IMR-90 (cell line): ENCODE results near the gene TLDC2. TPM values are rescaled to one million over a fixed set of nuclear protein-coding genes. Genes with fewer than 3 reads are reported as not detected.
A peak's percentile ranks its signal among the peaks of the same experiment; 100 is the strongest.

ENCODE experiments used
- ATAC-seq: fragments of 200-7000 bp; cut with Tn5 transposase; 2 replicates; pipeline ENCODE4 v1.9.1; 2020; ENCODE audit warnings: low read depth, mild to moderate bottlenecking, moderate library complexity
- BruUV-seq: library from RNA; stranded (reverse); fragments of 400-500 nt; replicated peaks from 2 replicates; lab custom pipeline; 2021; lab: Mats Ljungman, UMichigan
- CTCF ChIA-PET: fragments of 300-600 bp; formaldehyde crosslinking; extraction: SDS; loops from one replicate; lab custom pipeline; 2021; ENCODE audit warnings: antibody characterized with exemption; lab: Yijun Ruan, JAX
- POLR2A ChIA-PET: fragments of 300-600 bp; sonication (Branson Sonifier 250); formaldehyde crosslinking; loops from one replicate; lab custom pipeline; 2022; ENCODE audit warnings: antibody characterized with exemption; ENCODE audit not compliant: unreplicated experiment; lab: Charles Lee
- DNase-seq: peaks from one replicate; pipeline ENCODE4 v3.0.0; 2013
- H2AFZ ChIP-seq: replicated peaks from 2 replicates; pipeline ENCODE3; 2013; ENCODE audit warnings: low read length, mild to moderate bottlenecking; ENCODE audit not compliant: poor library complexity
- H2AK5ac ChIP-seq: 2 replicates; pipeline ENCODE4 v1.6.1; 2013; ENCODE audit warnings: low read depth, low read length, inconsistent platforms
- H2AK9ac ChIP-seq: replicated peaks from 2 replicates; pipeline ENCODE3; 2013; ENCODE audit warnings: mild to moderate bottlenecking, low read depth, low read length, moderate library complexity; ENCODE audit not compliant: poor library complexity
- H2BK120ac ChIP-seq: 2 replicates; pipeline ENCODE4 v1.6.1; 2013; ENCODE audit warnings: low read depth, low read length, inconsistent platforms
- H2BK15ac ChIP-seq: 3 replicates; pipeline ENCODE4 v1.6.1; 2013; ENCODE audit warnings: low read depth, low read length, inconsistent platforms
- H2BK20ac ChIP-seq: 2 replicates; pipeline ENCODE4 v1.6.1; 2013; ENCODE audit warnings: low read depth, mild to moderate bottlenecking, inconsistent platforms, low read length, moderate library complexity
- H2BK5ac ChIP-seq: 2 replicates; pipeline ENCODE4 v1.6.1; 2013; ENCODE audit warnings: mild to moderate bottlenecking, low read depth, low read length, inconsistent platforms; ENCODE audit not compliant: poor library complexity, severe bottlenecking
- H3K14ac ChIP-seq: replicated peaks from 2 replicates; pipeline ENCODE4 v1.6.1; 2013; ENCODE audit warnings: low read depth, low read length, inconsistent platforms
- H3K18ac ChIP-seq: 2 replicates; pipeline ENCODE4 v1.6.1; 2013; ENCODE audit warnings: low read depth, low read length, control low read depth
- H3K23ac ChIP-seq: 2 replicates; pipeline ENCODE4 v1.6.1; 2013; ENCODE audit warnings: low read depth, low read length, inconsistent platforms
- H3K27ac ChIP-seq: 2 replicates; pipeline ENCODE4 v1.5.1; 2013; ENCODE audit warnings: mild to moderate bottlenecking, control low read depth, low read length; ENCODE audit not compliant: insufficient read depth
- H3K27me3 ChIP-seq: 2 replicates; pipeline ENCODE4 v1.6.1; 2013; ENCODE audit warnings: low read length; ENCODE audit not compliant: control insufficient read depth, insufficient read depth
- H3K36me3 ChIP-seq: 2 replicates; pipeline ENCODE4 v1.6.1; 2013; ENCODE audit warnings: low read length, mixed read lengths; ENCODE audit not compliant: control insufficient read depth, insufficient read depth
- H3K4ac ChIP-seq: 2 replicates; pipeline ENCODE4 v1.6.1; 2013; ENCODE audit warnings: low read depth, low read length, inconsistent platforms
- H3K4me1 ChIP-seq: 2 replicates; pipeline ENCODE4 v1.6.1; 2013; ENCODE audit warnings: low read length, mixed read lengths; ENCODE audit not compliant: control insufficient read depth, insufficient read depth
- H3K4me2 ChIP-seq: 2 replicates; pipeline ENCODE4 v1.6.1; 2013; ENCODE audit warnings: low read depth, mild to moderate bottlenecking, control low read depth, low read length, moderate library complexity
- H3K4me3 ChIP-seq: 2 replicates; pipeline ENCODE4 v1.5.1; 2013; ENCODE audit warnings: low read depth, mild to moderate bottlenecking, control low read depth, low read length, moderate library complexity; ENCODE audit not compliant: insufficient read depth
- H3K56ac ChIP-seq: 2 replicates; pipeline ENCODE4 v1.6.1; 2013; ENCODE audit warnings: low read length, inconsistent platforms; ENCODE audit not compliant: insufficient read depth; ENCODE audit errors: extremely low read depth
- H3K79me1 ChIP-seq, 2 experiments: 2 replicates each; pipeline ENCODE4 v1.6.1; 2013; ENCODE audit warnings: low read length in 2 of 2, inconsistent platforms in 1 of 2, low read depth in 1 of 2
- H3K9ac ChIP-seq: 2 replicates; pipeline ENCODE4 v1.6.1; 2013; ENCODE audit warnings: low read depth, low read length, control low read depth
- H3K9me1 ChIP-seq: 2 replicates; pipeline ENCODE4 v1.6.1; 2013; ENCODE audit warnings: low read length, inconsistent platforms; ENCODE audit not compliant: insufficient read depth
- H3K9me3 ChIP-seq: 2 replicates; pipeline ENCODE4 v1.6.1; 2013; ENCODE audit warnings: low read length; ENCODE audit not compliant: control insufficient read depth, insufficient read depth
- H4K20me1 ChIP-seq: 2 replicates; pipeline ENCODE4 v1.6.1; 2013; ENCODE audit warnings: low read length, inconsistent platforms; ENCODE audit not compliant: insufficient read depth
- H4K5ac ChIP-seq: 2 replicates; pipeline ENCODE4 v1.6.1; 2013; ENCODE audit warnings: mild to moderate bottlenecking, low read depth, low read length, control low read depth
- H4K8ac ChIP-seq, 2 experiments: 2 replicates each; pipeline ENCODE4 v1.6.1; 2013; ENCODE audit warnings: low read depth in 2 of 2, low read length in 2 of 2, control low read depth in 1 of 2, inconsistent platforms in 1 of 2
- H4K91ac ChIP-seq: 2 replicates; pipeline ENCODE4 v1.6.1; 2013; ENCODE audit warnings: low read depth, low read length, inconsistent platforms; ENCODE audit not compliant: insufficient read depth
- CEBPB ChIP-seq: IDR thresholded peaks from 2 replicates; pipeline ENCODE4 v1.6.1; 2012; ENCODE audit warnings: low read depth, low read length, improper control_type of control experiment
- CHD1 ChIP-seq: IDR thresholded peaks from 2 replicates; pipeline ENCODE4 v1.6.1; 2012; ENCODE audit warnings: low read depth, low read length, improper control_type of control experiment
- FOS ChIP-seq: fragments of 150-350 bp; IDR thresholded peaks from 2 replicates; pipeline ENCODE4 v1.6.1; 2016; ENCODE audit warnings: low read depth, low read length
- MAZ ChIP-seq: IDR thresholded peaks from 2 replicates; pipeline ENCODE4 v1.6.1; 2012; ENCODE audit warnings: low read depth, mild to moderate bottlenecking, low read length, improper control_type of control experiment, moderate library complexity, borderline replicate concordance
- WGBS, 2 experiments: methylation state at CpG; one replicate each; pipeline versions ENCODE4 v1.1.5 to v1.1.7; 2013; ENCODE audit warnings: missing lambda C conversion rate in 2 of 2; ENCODE audit not compliant: insufficient read length in 1 of 2; ENCODE audit errors: extremely low coverage in 2 of 2; 5-methylcytosine and 5-hydroxymethylcytosine counted together
- dilution Hi-C: fragments of 300-500 bp; cut with HindIII; formaldehyde crosslinking; loops from one replicate; pipeline ENCODE4 v1.14.3; 2018; ENCODE audit warnings: low sequenced_read_pairs; ENCODE audit not compliant: unreplicated experiment
- in situ Hi-C: fragments of 300-500 bp; cut with MboI; formaldehyde crosslinking; loops from 3 replicates; pipeline ENCODE4 v1.14.3; 2019; ENCODE audit warnings: low sequenced_read_pairs, inconsistent platforms, mixed read lengths
- intact Hi-C: fragments of 100-400 bp; cut with micrococcal nuclease; formaldehyde crosslinking; loops from 2 replicates; pipeline ENCODE4 v1.10.0; 2022
- polyA plus RNA-seq, 3 experiments: library from polyadenylated mRNA; depleted of rRNA; stranded (reverse); fragments of >200 nt; gene quantifications; 2 replicates each; pipeline ENCODE4 v1.2.3, GENCODE V29; 2012; ENCODE audit warnings: low replicate concordance in 1 of 3
- total RNA-seq: library from RNA; depleted of rRNA; stranded (reverse); fragments of >200 nt; gene quantifications from 2 replicates; pipeline ENCODE4 v1.2.3, GENCODE V29; 2012

Gene TLDC2
- total and polyA plus RNA-seq, 2 of the 4 experiments (the other 2 are of a cell fraction), result 0.18 to 0.19 TPM

DNA sequence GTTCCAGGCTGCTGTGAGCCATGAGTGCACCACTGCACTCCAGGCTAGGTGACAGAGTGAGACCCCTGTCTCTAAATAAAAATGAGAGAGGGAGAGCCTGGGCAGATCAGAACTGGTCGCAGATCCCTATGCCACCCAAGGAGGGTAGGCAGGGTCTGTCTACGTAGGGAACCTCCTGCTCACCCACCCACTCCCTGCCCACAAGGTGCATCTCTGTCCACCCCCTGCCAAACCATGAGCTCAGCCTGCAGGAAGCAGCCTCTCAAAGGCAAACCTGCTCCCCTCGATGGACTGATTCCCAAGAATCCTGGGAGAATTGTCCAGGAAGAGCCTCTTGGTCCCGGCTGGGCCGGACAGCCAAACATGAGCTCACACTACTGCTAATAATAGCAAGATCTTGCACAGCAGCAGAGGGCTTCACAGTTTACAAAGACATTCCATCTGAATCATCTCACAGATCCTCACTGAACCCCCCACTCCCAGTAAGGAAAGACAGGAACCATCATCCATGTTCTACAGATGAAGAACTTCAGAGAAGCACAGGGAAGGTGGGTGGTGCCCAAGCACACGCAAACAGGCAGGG, 27.8 kb upstream of the TLDC2 start:
- Histone ChIP-seq H2BK120ac (peak overlapping the region; percentile 98), H3K9me1 (peaks cover 20% of the 10 kb centered on the region), H3K9me3 (peaks cover 3% of the 10 kb centered on the region), H4K20me1 (peaks cover 10% of the 10 kb centered on the region; the same call in 1 of the 2 replicates), H3K14ac (peak overlapping the region; percentile 98), H3K4me1 (peaks cover 28% of the 10 kb centered on the region), H3K4me2 (peak overlapping the region; percentile 86), H3K27me3 (no peaks in the 10 kb centered on the region), H3K23ac (peak overlapping the region; percentile 100; the same call in 1 of the 2 replicates), H2BK5ac (peak overlapping the region; percentile 100), H2BK15ac (peak overlapping the region; percentile 88; the same call in 1 of the 3 replicates), H3K36me3 (peaks cover 4% of the 10 kb centered on the region; the same call in 1 of the 2 replicates), H2AK9ac (peak overlapping the region; percentile 99), H3K79me1 (peaks cover 30 to 77% of the 10 kb centered on the region in 2 experiments), H4K8ac (peak overlapping the region; percentile 19 to 96), H3K9ac (peak overlapping the region; percentile 26; the same call in 1 of the 2 replicates), H2BK20ac (peak overlapping the region; percentile 99), H2AFZ (peak overlapping the region; percentile 88), H3K4me3 (no peak overlapping the region), H3K27ac (peak overlapping the region; percentile 97), H3K18ac (peak overlapping the region; percentile 91), H4K91ac (peak overlapping the region; percentile 95), H3K56ac (peak overlapping the region; percentile 93), H3K4ac (peak overlapping the region; percentile 99), H4K5ac (peak overlapping the region; percentile 89), H2AK5ac (peak overlapping the region; percentile 97)
- no TSS peak for BruUV-seq
- POLR2A ChIA-PET, result interaction anchor here (0.6 kb wide), 3 partner anchors 9 to 199 kb away, joined by 4 to 11 read pairs (median 9); no protein-coding TSS in a partner anchor
- in situ Hi-C loops (no loop called here), dilution Hi-C loops (no loop called here), intact Hi-C loops (no loop called here)
- TF ChIP-seq CHD1 (no peak), FOS (peak; percentile 68), CEBPB (peak; percentile 85), MAZ (peak; percentile 59; the same call in 1 of the 2 replicates)
- CTCF ChIA-PET, result interaction anchor here (0.5 to 1.3 kb wide), 3 partner anchors 9 to 18 kb away, joined by 3 to 4 read pairs (median 3); a partner anchor contains a TSS
- DNase-seq (peak; percentile 97), ATAC-seq (peak; percentile 92)
- WGBS, 2 experiments, result 0% methylated on average over 3 of the region's 6 CpGs; no CpG with 5 or more reads in 1 of the 2 experiments
